LoVo (cell line): Measurements from ENCODE around the gene IGF2R.
"Not testable (repeated sequence)": the region's sequence is repeated elsewhere in the genome, so short reads cannot be mapped to it uniquely, and the experiment has no call there.

Experiments
- DNase-seq: peaks from one replicate; pipeline ENCODE4 v3.0.0-alpha.2; 2016; ENCODE audit warnings: low spot score

The IGF2R gene

GRCh38 chr6:160101277-160102205 lies 132.7 kb downstream of the IGF2R start:
- no peak for DNase-seq

GRCh38 chr6:160102399-160102798 lies 133.5 kb downstream of the IGF2R start:
- DNase-seq: no peak

- DNase-seq: no peak
Observed at GRCh38 chr6:160102956-160103824, 134.3 kb downstream of the IGF2R start.

GRCh38 chr6:160103825-160104100 lies 134.9 kb downstream of the IGF2R start:
- no peak for DNase-seq

- no peak for DNase-seq
Observed at GRCh38 chr6:160104821-160105517, 136.1 kb downstream of the IGF2R start.

GRCh38 chr6:160106010-160106409 lies 137.1 kb downstream of the IGF2R start:
- DNase-seq: no peak

- DNase-seq: no peak
Observed at GRCh38 chr6:160106701-160107100, 137.8 kb downstream of the IGF2R start.

GRCh38 chr6:160108077-160108476 lies 139.2 kb downstream of the IGF2R start:
- DNase-seq: no peak

GRCh38 chr6:160110586-160111123 lies 141.8 kb downstream of the IGF2R start:
- no peak for DNase-seq

- no peak for DNase-seq
Observed at GRCh38 chr6:160111806-160112205, 142.9 kb downstream of the IGF2R start.

GRCh38 chr6:160112628-160113299 lies 143.9 kb downstream of the IGF2R start:
- no peak for DNase-seq

- DNase-seq: not testable (repeated sequence)
Observed at GRCh38 chr6:160114536-160114935, 145.7 kb downstream of the IGF2R start.

GRCh38 chr6:160115421-160115820 lies 146.5 kb downstream of the IGF2R start:
- no peak for DNase-seq

GRCh38 chr6:160116411-160116810 lies 147.5 kb downstream of the IGF2R start:
- DNase-seq: no peak

- no peak for DNase-seq
Observed at GRCh38 chr6:160117137-160117536, 148.3 kb downstream of the IGF2R start.

- no peak for DNase-seq
Observed at GRCh38 chr6:160118620-160119229, 149.8 kb downstream of the IGF2R start.

GRCh38 chr6:160120087-160120486 lies 151.2 kb downstream of the IGF2R start:
- no peak for DNase-seq

- no peak for DNase-seq
Observed at GRCh38 chr6:160121558-160121957, 152.7 kb downstream of the IGF2R start, which contains the start of gene SLC22A1. Gene SLC22A1 (plus strand): TSS chr6:160121815. CDS start chr6:160121936, 121 bp downstream.

- DNase-seq: no peak
Observed at GRCh38 chr6:160121981-160122380, 153.1 kb downstream of the IGF2R start.

GRCh38 chr6:160122744-160123143 lies 153.9 kb downstream of the IGF2R start:
- no peak for DNase-seq

- DNase-seq: no peak
Observed at GRCh38 chr6:160124007-160124406, 155.1 kb downstream of the IGF2R start.
